ENCODE results near the gene CDKN2B-AS1.
A peak's percentile ranks its signal among the peaks of the same experiment; 100 is the strongest.

CDKN2B-AS1 gene

DNA sequence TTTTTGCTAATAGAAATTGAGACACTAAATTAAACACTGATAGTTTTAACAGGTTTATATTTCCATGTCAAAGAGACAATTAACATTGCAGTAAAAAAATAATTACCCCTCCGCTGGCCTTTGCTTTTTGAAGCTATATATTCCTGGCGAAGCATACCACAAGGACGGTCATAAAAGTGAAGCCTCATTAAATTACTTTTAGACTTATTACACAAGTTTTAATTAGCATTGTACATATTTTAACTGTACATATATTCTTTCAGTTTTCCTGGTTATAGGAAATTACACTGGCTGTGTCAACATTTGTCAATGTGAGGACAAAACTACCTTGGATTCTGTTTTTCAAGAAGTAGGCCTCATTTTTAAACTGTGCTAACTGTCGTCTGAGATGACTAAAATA lies 1.6 kb upstream of the CDKN2B-AS1 start:
- Histone ChIP-seq H3K4me3 (ENCODE audit: low read length) (no peak overlapping the region), H3K4me2 (ENCODE audit: low read length) (no peak overlapping the region), H3K56ac (ENCODE audit: low read length) (no peak overlapping the region), H4K8ac (ENCODE audit: low read depth, low read length) (no peak overlapping the region), H3K23ac (ENCODE audit: low read length) (no peak overlapping the region), H3K9ac (ENCODE audit: low read length) (no peak overlapping the region), H2AK5ac (ENCODE audit: low read length) (no peak overlapping the region), H3K18ac (ENCODE audit: low read length) (no peak overlapping the region), H4K5ac (ENCODE audit: low read length) (no peak overlapping the region), H3K4ac (ENCODE audit: low read depth, low read length) (no peak overlapping the region), H3K27ac (ENCODE audit: low read depth, low read length) (no peak overlapping the region), H2BK5ac (ENCODE audit: low read length) (no peak overlapping the region), H3K27me3 (ENCODE audit: insufficient read depth, low read length, poor library complexity) (peaks cover 18% of the 10 kb centered on the region), H3K79me2 (ENCODE audit: control insufficient read depth, insufficient read depth, low read length) (no peaks in the 10 kb centered on the region), H2BK120ac (ENCODE audit: low read depth, low read length) (no peak overlapping the region), H2BK15ac (replicated peaks; ENCODE audit: low read depth) (no peak overlapping the region), H3K4me1 (ENCODE audit: control insufficient read depth, low read depth, low read length) (no peaks in the 10 kb centered on the region), H3K36me3 (ENCODE audit: control insufficient read depth, insufficient read depth, low read length) (no peaks in the 10 kb centered on the region), H3K79me1 (ENCODE audit: low read length) (no peaks in the 10 kb centered on the region)
- DNase-seq, result no peak
- WGBS (ENCODE audit: extremely low coverage, insufficient coverage, low lambda C conversion rate), result no CpG with 5 or more reads among the region's 4 CpGs

DNA sequence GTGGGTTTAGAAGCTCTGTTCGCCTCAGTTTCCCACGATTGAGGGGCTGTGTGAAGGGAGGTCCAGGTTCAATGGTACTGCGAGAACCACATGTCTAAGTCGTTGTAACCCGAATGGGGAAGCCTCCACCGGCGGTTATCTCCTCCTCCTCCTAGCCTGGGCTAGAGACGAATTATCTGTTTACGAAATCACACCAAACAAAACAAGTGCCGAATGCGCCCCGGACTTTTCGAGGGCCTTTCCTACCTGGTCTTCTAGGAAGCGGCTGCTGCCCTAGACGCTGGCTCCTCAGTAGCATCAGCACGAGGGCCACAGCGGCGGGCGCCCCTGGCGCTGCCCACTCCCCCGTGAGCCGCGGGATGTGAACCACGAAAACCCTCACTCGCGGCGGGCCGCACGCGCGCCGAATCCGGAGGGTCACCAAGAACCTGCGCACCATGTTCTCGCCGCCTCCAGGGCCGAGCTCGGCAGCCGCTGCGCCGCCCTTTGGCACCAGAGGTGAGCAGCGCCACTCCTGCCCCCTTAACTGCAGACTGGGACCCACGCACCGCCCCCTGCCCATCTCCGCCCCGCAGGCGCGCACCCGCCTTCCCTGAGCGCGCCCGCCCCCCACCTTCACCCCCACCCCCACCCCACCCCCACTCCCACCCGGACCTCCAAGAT lies 567 bp upstream of the CDKN2B-AS1 start, which contains the start of gene CDKN2A:
Gene CDKN2A, minus strand, starts transcription at position 500 of the 663 bp plus-strand sequence.
- H3K27ac ChIP-seq (ENCODE audit: low read depth, low read length), result no peak within 1 kb of the TSS
- no peak within 1 kb of the TSS for H4K8ac ChIP-seq (ENCODE audit: low read depth, low read length)

DNA sequence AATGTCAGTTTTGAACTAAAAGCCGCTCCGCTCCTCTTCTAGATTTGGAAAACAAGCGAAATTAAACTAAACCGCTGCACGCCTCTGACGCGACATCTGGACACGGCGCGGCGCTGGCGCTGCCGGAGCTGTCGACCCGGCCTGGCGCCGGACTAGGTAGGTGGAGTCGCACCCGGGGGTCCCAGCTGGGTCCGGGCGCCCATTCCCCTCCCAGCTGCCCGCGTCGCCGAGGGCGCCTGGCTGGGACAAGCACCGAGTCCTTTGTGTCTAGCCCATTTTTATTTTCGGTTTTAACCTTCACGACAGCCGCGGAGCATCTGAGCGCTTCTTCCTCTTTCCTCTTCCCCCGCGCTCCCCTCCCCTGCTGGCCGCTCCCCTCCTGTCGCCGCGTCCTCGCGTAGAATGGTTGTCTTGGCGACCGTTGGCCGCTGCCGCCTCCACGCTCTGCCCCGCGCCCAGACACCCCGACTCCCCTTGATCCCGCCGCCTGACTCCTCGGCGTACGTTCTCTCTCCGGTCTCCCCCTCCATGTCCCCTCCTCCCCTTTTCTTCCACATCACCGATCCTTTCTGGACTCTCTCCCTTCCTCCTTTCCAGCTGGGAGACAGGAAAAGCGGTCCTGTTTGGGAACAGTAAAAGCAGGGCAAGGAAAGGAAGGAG lies 545 bp downstream of the CDKN2B-AS1 start:
- H3K18ac ChIP-seq (ENCODE audit: low read length), result no peak overlapping the region
- H3K23ac ChIP-seq (ENCODE audit: low read length), result no peak overlapping the region
- no peak overlapping the region for H2BK5ac ChIP-seq (ENCODE audit: low read length)
- H3K79me2 ChIP-seq (ENCODE audit: control insufficient read depth, insufficient read depth, low read length), result no peaks in the 10 kb centered on the region
- H3K27ac ChIP-seq (ENCODE audit: low read depth, low read length), result no peak overlapping the region
- H2AK5ac ChIP-seq (ENCODE audit: low read length), result no peak overlapping the region
- H2BK15ac ChIP-seq (replicated peaks; ENCODE audit: low read depth), result no peak overlapping the region
- WGBS (ENCODE audit: extremely low coverage, insufficient coverage, low lambda C conversion rate), result no CpG with 5 or more reads among the region's 56 CpGs
- peak overlapping the region; percentile 56 for H3K56ac ChIP-seq (ENCODE audit: low read length)
- H2BK120ac ChIP-seq (ENCODE audit: low read depth, low read length), result no peak overlapping the region
- peak overlapping the region; percentile 99 for H3K4me2 ChIP-seq (ENCODE audit: low read length)
- peak overlapping the region; percentile 51 for H3K9ac ChIP-seq (ENCODE audit: low read length)
- H3K4me1 ChIP-seq (ENCODE audit: control insufficient read depth, low read depth, low read length), result no peaks in the 10 kb centered on the region
- H4K5ac ChIP-seq (ENCODE audit: low read length), result no peak overlapping the region
- no peaks in the 10 kb centered on the region for H3K79me1 ChIP-seq (ENCODE audit: low read length)
- peak overlapping the region; percentile 50 for H3K4me3 ChIP-seq (ENCODE audit: low read length)
- H4K8ac ChIP-seq (ENCODE audit: low read depth, low read length), result no peak overlapping the region
- H3K27me3 ChIP-seq (ENCODE audit: insufficient read depth, low read length, poor library complexity), result peaks cover 2% of the 10 kb centered on the region
- peak; percentile 85 for DNase-seq
- no peak overlapping the region for H3K4ac ChIP-seq (ENCODE audit: low read depth, low read length)
- H3K36me3 ChIP-seq (ENCODE audit: control insufficient read depth, insufficient read depth, low read length), result no peaks in the 10 kb centered on the region

More for the DNA sequence above, 567 bp upstream of the CDKN2B-AS1 start, which contains the start of gene CDKN2A:
- H3K79me2 ChIP-seq (ENCODE audit: control insufficient read depth, insufficient read depth, low read length), result no peaks in the 10 kb centered on the region
- H3K4me2 ChIP-seq (ENCODE audit: low read length), result peak within 1 kb of the TSS; percentile 99
- H3K4me3 ChIP-seq (ENCODE audit: low read length), result peak within 1 kb of the TSS; percentile 50
- WGBS (ENCODE audit: extremely low coverage, insufficient coverage, low lambda C conversion rate), result no CpG with 5 or more reads among the region's 53 CpGs
- no peak within 1 kb of the TSS for H2BK5ac ChIP-seq (ENCODE audit: low read length)
- peaks cover 11% of the 10 kb centered on the region for H3K27me3 ChIP-seq (ENCODE audit: insufficient read depth, low read length, poor library complexity)
- H3K4me1 ChIP-seq (ENCODE audit: control insufficient read depth, low read depth, low read length), result no peaks in the 10 kb centered on the region
- peak within 1 kb of the TSS; percentile 38 for H3K9ac ChIP-seq (ENCODE audit: low read length)
- H3K79me1 ChIP-seq (ENCODE audit: low read length), result no peaks in the 10 kb centered on the region
- H2AK5ac ChIP-seq (ENCODE audit: low read length), result no peak within 1 kb of the TSS
- no peak within 1 kb of the TSS for H3K18ac ChIP-seq (ENCODE audit: low read length)
- peak within 1 kb of the TSS; percentile 59 for H3K56ac ChIP-seq (ENCODE audit: low read length)
- no peak within 1 kb of the TSS for H2BK120ac ChIP-seq (ENCODE audit: low read depth, low read length)
- no peak within 1 kb of the TSS for H3K4ac ChIP-seq (ENCODE audit: low read depth, low read length)
- DNase-seq, result peak; percentile 65
- H3K23ac ChIP-seq (ENCODE audit: low read length), result no peak within 1 kb of the TSS
- H2BK15ac ChIP-seq (replicated peaks; ENCODE audit: low read depth), result no peak within 1 kb of the TSS
- H4K5ac ChIP-seq (ENCODE audit: low read length), result no peak within 1 kb of the TSS
- H3K36me3 ChIP-seq (ENCODE audit: control insufficient read depth, insufficient read depth, low read length), result no peaks in the 10 kb centered on the region

DNA sequence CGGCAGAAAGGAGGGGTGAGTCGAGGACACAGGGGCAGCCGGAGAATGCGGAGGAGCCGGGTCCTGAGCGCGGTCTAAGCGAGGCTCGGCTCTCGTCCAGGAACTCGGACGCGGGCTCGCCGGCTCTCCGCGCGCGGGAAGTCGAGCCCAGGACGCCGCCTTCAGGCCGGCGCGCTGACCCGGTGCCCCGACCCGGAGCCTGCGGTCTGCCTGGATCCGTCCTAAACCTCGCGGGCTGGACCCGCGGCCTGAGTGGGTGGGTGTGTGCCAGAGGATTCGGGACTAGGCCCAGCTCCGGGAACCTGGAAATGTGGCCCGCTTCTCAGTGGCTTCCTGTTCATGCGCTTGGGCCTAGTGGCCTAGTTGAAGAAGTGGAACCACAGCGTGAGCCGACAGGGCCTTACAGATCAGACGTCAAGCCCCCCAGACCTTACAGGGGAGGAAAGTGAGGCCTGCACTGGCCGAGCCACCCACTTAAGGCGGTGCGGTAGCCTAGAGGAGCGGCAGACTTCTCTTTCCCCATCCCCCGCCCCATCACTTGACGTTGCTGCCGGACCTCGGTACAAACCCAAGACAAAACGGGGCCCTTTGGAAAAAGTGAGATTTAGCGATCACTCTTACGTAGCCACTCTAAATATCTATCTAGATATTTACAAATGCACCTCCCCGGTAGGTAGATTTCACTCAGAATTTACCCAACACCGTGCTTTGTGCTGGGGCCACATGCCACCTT lies 1.2 kb downstream of the CDKN2B-AS1 start:
- no peak overlapping the region for H2BK120ac ChIP-seq (ENCODE audit: low read depth, low read length)
- H3K79me1 ChIP-seq (ENCODE audit: low read length), result no peaks in the 10 kb centered on the region
- peak; percentile 64 for DNase-seq
- no peak overlapping the region for H4K8ac ChIP-seq (ENCODE audit: low read depth, low read length)
- no peaks in the 10 kb centered on the region for H3K79me2 ChIP-seq (ENCODE audit: control insufficient read depth, insufficient read depth, low read length)
- H3K56ac ChIP-seq (ENCODE audit: low read length), result peak overlapping the region; percentile 56
- no peaks in the 10 kb centered on the region for H3K27me3 ChIP-seq (ENCODE audit: insufficient read depth, low read length, poor library complexity)
- no peak overlapping the region for H3K27ac ChIP-seq (ENCODE audit: low read depth, low read length)
- peak overlapping the region; percentile 51 for H3K9ac ChIP-seq (ENCODE audit: low read length)
- H4K5ac ChIP-seq (ENCODE audit: low read length), result no peak overlapping the region
- peak overlapping the region; percentile 50 for H3K4me3 ChIP-seq (ENCODE audit: low read length)
- H3K4me1 ChIP-seq (ENCODE audit: control insufficient read depth, low read depth, low read length), result no peaks in the 10 kb centered on the region
- peak overlapping the region; percentile 99 for H3K4me2 ChIP-seq (ENCODE audit: low read length)
- no peak overlapping the region for H3K4ac ChIP-seq (ENCODE audit: low read depth, low read length)
- H3K18ac ChIP-seq (ENCODE audit: low read length), result no peak overlapping the region
- H2BK5ac ChIP-seq (ENCODE audit: low read length), result no peak overlapping the region
- H2AK5ac ChIP-seq (ENCODE audit: low read length), result no peak overlapping the region
- H3K23ac ChIP-seq (ENCODE audit: low read length), result peak overlapping the region; percentile 85
- H3K36me3 ChIP-seq (ENCODE audit: control insufficient read depth, insufficient read depth, low read length), result no peaks in the 10 kb centered on the region
- WGBS (ENCODE audit: extremely low coverage, insufficient coverage, low lambda C conversion rate), result no CpG with 5 or more reads among the region's 54 CpGs
- H2BK15ac ChIP-seq (replicated peaks; ENCODE audit: low read depth), result no peak overlapping the region

DNA sequence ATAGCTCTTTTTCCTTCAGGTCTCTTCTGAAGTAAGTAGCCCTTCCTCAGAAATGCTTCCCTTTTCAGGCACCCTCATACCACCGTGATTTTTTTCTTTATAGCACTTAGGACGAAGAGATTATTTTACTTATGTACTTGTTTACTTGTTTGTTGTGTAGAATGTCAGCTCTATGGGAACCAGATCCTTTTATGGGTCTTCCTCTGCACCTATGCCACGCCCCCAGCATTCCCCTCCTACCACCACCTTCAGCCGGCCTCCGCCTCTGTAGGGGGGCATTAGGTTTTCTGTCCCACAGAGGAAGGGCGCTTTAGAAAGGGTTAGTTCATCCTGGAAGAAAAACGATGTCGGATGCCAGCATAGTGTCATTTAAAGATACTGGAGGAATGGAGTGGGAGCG lies 1.8 kb downstream of the CDKN2B-AS1 start:
- Histone ChIP-seq H3K27ac (ENCODE audit: low read depth, low read length) (no peak overlapping the region), H2BK120ac (ENCODE audit: low read depth, low read length) (no peak overlapping the region), H3K36me3 (ENCODE audit: control insufficient read depth, insufficient read depth, low read length) (no peaks in the 10 kb centered on the region), H3K4me2 (ENCODE audit: low read length) (no peak overlapping the region), H4K5ac (ENCODE audit: low read length) (no peak overlapping the region), H2AK5ac (ENCODE audit: low read length) (no peak overlapping the region), H2BK5ac (ENCODE audit: low read length) (no peak overlapping the region), H3K79me2 (ENCODE audit: control insufficient read depth, insufficient read depth, low read length) (no peaks in the 10 kb centered on the region), H2BK15ac (replicated peaks; ENCODE audit: low read depth) (no peak overlapping the region), H3K79me1 (ENCODE audit: low read length) (no peaks in the 10 kb centered on the region), H3K9ac (ENCODE audit: low read length) (no peak overlapping the region), H3K18ac (ENCODE audit: low read length) (no peak overlapping the region), H3K56ac (ENCODE audit: low read length) (no peak overlapping the region), H3K4ac (ENCODE audit: low read depth, low read length) (no peak overlapping the region), H3K4me1 (ENCODE audit: control insufficient read depth, low read depth, low read length) (no peaks in the 10 kb centered on the region), H4K8ac (ENCODE audit: low read depth, low read length) (no peak overlapping the region), H3K4me3 (ENCODE audit: low read length) (no peak overlapping the region), H3K27me3 (ENCODE audit: insufficient read depth, low read length, poor library complexity) (no peaks in the 10 kb centered on the region), H3K23ac (ENCODE audit: low read length) (no peak overlapping the region)
- WGBS (ENCODE audit: extremely low coverage, insufficient coverage, low lambda C conversion rate), result no CpG with 5 or more reads among the region's 9 CpGs
- peak; percentile 61 for DNase-seq

Data from mesendoderm (in vitro differentiated cells).